NCI-H2107 treated with DMSO at 0.1 percent for 48 hours (cell line): ENCODE data around the gene METTL5.

Experiments used
- DNase-seq: peaks from one replicate; lab custom pipeline; 2025; ENCODE audit not compliant: unreplicated experiment; lab: John Stamatoyannopoulos, UW

Gene METTL5

DNA sequence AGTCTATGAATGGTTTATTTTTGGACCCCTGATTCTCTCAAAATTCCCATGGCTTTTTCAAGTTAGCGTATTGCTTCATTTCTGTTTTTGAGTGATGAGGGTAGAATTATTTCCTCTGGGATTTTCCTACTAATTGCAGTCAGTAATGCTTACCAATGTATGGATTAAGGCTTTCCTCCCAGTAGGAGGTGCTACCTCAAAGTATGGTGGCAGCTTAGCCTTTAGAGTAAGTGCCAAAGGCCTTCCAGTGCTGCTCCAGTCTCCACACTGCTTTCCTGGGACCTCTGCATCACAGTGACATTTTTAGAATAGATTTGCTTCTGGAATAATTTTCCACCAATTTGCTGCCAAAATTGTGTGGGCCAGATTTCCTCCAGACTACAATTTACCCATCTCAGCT is 42.2 kb downstream of the METTL5 start:
- no peak for DNase-seq

DNA sequence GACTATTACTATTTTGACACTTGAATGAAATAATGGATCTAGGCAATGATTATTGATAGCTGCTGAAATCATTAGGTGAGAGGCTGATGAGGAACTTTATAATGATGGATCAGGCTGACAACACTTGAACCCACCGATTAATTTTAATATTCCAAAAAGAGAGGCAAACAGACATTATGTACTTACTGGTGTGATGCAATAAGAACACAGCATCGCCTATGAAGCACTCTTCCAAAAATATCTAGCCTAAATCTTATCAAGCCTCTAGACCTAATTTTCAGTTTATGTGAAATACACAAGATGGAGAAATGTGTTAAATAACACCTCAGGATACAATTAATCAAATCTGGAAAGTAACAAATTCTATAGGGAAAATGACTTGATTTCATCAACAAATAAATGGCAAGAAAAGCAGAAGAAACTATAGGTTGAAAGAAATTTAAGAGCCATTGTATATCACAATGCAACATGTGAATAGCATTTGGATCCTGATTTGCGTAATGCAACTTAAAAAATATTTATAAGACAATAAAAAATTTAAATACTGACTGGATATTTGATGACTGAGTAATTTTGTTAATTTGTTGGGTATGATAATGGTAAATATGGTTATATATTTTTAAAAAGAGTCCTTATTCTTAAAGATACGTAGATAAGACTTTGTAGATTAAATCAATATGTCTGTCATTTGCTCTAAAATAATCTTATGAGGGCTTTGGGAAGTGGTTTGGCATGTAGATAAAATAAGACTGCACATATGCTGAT is 43.3 kb downstream of the METTL5 start:
- DNase-seq: no peak

DNA sequence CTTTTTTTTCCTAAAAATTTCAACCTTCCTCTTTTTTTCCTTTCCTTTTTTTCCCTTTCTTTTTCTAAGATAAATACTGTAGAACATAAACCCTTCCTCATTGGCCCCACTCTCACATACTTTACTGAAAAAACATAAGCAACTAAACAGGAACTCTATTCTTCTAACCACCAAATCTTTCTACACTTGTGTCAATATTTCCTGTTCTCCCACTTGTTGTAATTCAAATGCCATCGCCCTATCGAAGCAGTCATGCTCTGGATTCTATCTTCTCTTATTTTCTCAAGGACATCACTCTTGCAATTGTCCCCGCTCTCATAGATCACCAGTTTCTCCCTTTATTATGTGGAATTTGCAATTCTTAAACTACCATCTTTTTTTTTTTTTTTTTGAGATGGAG is 46.3 kb downstream of the METTL5 start:
- no peak for DNase-seq

DNA sequence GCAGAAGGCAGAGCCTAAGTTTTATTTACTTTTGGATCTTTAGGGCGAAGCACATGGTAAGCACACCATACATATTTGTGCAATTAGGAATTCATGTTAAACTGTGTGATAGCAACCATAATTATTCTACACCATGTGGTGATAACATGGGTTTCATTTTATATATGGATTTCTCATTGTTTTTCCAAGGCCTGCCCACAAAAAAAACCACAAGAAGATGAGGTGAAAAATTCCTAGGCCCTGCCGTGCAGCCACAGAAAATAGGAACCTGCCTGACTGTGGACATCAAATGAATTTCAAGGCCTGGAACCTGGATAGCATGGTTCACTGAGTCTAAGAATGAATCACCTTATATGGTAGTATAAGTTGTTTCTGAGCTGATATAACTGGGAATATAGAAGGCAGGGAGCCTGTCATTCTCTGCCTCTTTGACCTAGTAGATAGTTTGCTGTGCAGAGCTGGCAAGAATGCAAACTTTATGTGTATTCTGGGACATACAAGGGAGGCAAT is 48.4 kb downstream of the METTL5 start:
- DNase-seq: no peak

DNA sequence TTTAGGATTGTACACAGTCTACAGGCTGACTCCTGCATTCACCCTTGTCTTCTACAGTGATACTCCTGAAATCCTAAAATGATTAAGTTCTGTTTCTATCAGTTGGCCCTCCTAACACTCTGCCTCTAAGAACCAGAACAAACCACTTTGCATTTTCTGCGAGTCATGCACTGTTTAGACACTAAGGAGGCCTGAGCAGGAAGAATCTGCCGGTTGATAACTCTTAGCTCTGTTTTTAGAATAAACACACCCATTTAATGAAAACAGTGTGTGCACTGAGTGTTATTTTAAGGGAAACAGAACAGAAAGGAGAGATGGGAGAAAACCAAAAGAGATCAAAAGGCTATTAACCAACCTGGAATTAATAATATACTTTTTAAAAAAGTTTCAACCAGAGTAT is 48.9 kb downstream of the METTL5 start:
- no peak for DNase-seq

DNA sequence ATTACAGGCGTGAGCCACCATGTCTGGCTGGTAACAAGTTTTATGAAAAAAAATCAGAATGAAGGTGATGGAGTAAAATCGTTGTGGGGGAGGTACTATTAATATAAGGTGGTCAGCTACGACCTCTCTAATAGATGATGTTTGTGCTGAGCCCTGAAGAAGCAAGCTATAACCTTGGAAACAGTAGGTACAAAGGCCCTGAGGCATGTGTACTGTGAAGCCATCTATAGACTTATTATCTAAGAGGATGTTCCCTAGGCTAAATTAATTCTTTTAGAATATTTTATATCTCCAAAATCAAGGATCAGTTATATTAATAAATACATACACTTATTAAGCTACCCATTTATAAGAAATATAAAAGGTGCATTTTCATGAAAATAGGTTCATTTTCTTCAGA is 49.4 kb downstream of the METTL5 start:
- no peak for DNase-seq

DNA sequence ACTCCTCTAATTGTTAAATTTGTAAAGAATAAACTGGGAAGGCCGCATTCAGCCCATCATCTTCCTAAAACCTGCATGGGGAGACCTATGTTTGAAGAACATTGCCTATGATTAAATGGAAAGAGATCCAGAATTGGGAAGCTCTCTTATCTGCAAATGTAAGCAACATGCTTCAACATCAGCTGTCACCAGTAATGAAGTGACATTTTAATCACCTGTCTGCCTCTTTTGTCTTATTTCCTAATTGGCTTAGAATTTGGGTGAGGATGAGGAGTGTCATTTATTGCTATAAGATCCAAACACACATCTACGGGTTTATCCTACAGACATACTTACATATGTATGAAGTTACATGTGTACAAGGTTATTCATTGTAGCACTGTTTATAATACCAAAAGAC is 52.1 kb downstream of the METTL5 start:
- no peak for DNase-seq

DNA sequence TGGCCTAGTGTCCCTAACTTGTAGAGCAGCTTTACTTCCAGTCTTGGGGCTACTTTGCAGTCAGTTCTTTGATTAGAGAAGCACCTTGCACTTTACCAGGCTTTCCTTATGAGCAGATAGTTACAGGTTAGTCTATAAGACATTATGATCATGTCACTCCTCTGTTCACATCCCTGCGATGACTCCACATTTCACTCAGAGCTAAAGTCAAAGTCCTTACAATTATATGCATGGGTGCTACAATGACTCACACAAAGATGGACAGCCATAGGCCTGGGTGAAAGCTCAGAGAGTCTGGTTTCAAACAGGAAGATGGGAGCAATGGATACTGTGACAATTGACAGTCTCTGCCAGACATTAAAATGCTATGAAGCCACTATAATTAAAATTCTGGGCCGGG is 53.1 kb downstream of the METTL5 start:
- no peak for DNase-seq

DNA sequence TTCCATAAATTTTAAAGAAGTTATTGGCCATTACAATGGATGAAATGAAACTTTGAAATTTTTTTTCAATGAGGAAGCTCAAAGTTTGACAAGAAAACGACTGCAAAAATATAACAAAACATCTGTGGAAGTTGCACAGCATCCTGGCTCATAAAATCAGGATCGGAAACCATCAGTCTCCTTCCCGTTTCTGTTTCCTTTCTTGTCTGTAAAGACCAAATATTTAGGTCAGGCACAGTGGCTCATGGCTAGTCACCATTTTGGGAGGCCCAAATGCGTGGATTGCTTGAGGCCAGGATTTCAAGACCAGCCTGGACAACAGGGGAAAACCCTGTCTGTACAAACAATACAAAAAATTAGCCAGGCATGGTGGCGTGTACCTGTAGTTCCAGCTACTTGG is 53.7 kb downstream of the METTL5 start:
- no peak for DNase-seq

DNA sequence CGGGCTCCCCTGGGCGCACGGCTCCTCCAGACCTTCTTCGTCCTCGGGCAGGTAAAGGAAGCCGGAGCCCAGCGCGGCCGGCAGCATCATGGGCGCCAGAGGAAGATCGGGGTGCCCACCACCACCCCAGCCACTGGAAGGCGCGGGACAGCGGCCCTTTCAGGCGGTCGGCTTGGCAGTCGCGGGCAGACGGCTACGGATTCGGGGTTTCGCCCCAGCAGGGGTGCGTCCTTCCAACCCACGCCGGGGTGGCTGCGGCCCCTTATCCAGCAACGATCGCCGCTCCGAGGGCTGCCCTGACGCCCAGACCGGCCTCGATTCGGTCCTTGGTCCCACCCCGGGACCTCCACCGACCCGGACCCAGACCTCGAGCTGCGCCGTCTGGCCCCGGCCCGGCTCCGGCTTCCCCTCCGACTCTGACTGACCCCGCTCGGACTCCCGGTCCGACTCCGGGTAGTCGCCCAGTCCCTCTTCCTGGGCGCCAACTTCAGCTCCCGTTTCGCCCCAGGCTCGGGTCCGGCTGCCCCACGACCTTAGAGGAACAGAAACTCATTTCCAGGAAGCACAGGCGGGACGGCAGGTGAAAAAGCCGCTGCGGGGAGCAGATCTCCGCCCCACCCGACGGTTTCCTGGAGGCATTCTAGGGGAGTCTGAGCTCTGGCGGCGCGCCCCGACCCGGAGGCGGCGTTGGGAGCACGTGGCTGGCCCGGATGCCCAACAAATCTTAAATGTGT is 56.3 kb downstream of the METTL5 start:
- DNase-seq: no peak

DNA sequence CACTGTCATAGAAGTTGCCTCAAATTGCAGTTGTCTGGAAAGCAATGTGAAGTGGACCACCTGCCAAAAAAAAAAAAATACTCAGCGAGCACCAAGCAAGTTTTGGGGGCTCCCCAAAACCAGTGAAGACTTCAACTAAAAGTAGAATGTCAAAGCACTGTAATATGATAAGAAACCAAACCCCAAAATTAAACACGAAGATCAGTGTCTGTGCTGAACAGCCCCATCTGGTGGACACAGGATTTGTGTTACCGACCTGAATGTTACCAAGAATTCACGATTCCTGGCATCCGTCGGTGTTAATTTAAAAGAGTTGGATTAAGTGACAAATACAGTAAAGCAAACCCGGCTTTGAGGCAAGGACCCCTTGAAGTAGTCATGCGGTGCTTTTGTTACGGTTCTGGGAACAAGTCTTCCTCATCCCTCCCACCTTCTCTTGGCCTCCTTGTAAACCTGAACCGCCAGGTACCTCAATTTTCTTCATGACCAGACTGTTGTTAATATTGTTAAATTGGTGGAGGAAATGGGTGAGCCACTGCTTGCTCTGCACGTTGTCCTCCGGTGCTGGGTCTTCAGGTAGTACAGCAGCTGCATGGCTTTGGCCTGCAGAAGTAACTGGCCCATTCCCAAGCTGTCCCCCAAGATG is 57.3 kb downstream of the METTL5 start:
- DNase-seq: no peak

DNA sequence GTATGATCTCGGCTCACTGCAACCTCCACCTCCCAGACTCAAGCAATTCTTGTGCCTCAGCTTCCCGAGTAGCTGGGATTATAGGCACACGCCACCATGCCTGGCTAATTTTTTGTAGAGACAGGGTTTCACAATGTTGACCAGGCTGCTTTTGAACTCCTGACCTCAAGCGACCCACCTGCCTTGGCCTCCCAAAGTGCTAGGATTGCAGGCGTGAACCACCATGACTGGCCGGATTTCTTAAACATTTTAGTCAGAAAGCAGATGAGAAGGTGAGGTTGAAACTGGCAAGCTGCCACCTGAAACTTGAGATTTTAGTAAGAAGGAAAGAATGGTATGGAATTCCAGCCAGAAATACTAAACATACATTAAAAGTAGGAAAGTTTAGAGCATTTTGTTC is 59.2 kb downstream of the METTL5 start:
- no peak for DNase-seq

DNA sequence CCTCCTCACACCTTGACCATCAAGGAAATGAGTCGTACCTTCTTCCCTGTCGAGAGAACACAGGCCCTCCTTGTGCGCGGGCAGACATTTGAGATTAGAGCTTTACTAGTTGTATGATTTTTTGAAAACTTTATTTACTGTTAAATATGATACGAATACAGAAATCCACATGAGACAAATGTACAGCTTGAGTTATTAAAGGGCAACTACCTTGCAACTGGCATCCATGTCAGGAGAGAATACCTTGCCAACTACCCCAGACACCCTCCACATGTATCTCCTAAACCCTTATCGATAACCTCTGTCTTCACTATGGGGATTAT is 62.8 kb downstream of the METTL5 start:
- no peak for DNase-seq
